A673 (cell line): ENCODE measurements around the gene NKD1. TPM values are rescaled to one million over a fixed set of nuclear protein-coding genes. Genes with fewer than 3 reads are reported as not detected.

Source experiments
- BruUV-seq: library from RNA; stranded (reverse); fragments of 400-500 nt; replicated peaks from 2 replicates; lab custom pipeline; 2021; lab: Mats Ljungman, UMichigan
- CTCF ChIA-PET: fragments of 300-600 bp; sonication (Branson Sonifier 250); formaldehyde crosslinking; loops from one replicate; lab custom pipeline; 2022; ENCODE audit warnings: antibody characterized with exemption; lab: Charles Lee
- POLR2A ChIA-PET: fragments of 300-600 bp; sonication (Branson Sonifier 250); formaldehyde crosslinking; loops from one replicate; lab custom pipeline; 2022; ENCODE audit warnings: antibody characterized with exemption; ENCODE audit not compliant: low non-redundant PET; lab: Charles Lee
- DNase-seq: peaks from one replicate; pipeline ENCODE4 v3.0.0-alpha.2; 2015; ENCODE audit warnings: low spot score
- H3K27ac ChIP-seq: fragments of 200-600 bp; sonication (generic); 2 replicates; pipeline ENCODE4 v1.5.1; 2016; ENCODE audit warnings: mixed run types, low read depth, mild to moderate bottlenecking, mixed read lengths, antibody characterized with exemption, low read length; ENCODE audit not compliant: poor library complexity, severe bottlenecking
- H3K27me3 ChIP-seq: fragments of 200-600 bp; sonication (generic); replicated peaks from 2 replicates; pipeline ENCODE4 v1.6.1; 2017; ENCODE audit warnings: mixed run types, low read depth, mild to moderate bottlenecking, mixed read lengths, antibody characterized with exemption, low read length; ENCODE audit not compliant: insufficient read depth, poor library complexity
- H3K36me3 ChIP-seq: fragments of 200-600 bp; sonication (generic); 2 replicates; pipeline ENCODE4 v1.6.1; 2016; ENCODE audit warnings: mixed run types, mild to moderate bottlenecking, mixed read lengths, antibody characterized with exemption, low read length; ENCODE audit not compliant: insufficient read depth, poor library complexity, severe bottlenecking
- H3K4me1 ChIP-seq: fragments of 200-600 bp; sonication (generic); 2 replicates; pipeline ENCODE4 v1.6.1; 2017; ENCODE audit warnings: mixed run types, mild to moderate bottlenecking, mixed read lengths, antibody characterized with exemption, low read length; ENCODE audit not compliant: insufficient read depth, poor library complexity, severe bottlenecking
- H3K4me3 ChIP-seq: fragments of 200-600 bp; sonication (generic); 2 replicates; pipeline ENCODE4 v1.5.1; 2016; ENCODE audit warnings: low read depth, mixed run types, mild to moderate bottlenecking, mixed read lengths, low read length; ENCODE audit not compliant: poor library complexity, severe bottlenecking
- H3K9me3 ChIP-seq: fragments of 200-600 bp; sonication (generic); 2 replicates; pipeline ENCODE4 v1.6.1; 2016; ENCODE audit warnings: mixed run types, low read depth, mild to moderate bottlenecking, mixed read lengths, antibody characterized with exemption, low read length; ENCODE audit not compliant: poor library complexity, severe bottlenecking
- EZH2 ChIP-seq: fragments of 200-600 bp; sonication (generic); IDR thresholded peaks from 2 replicates; pipeline ENCODE4 v1.6.1; 2017; ENCODE audit warnings: borderline replicate concordance, low read depth, mild to moderate bottlenecking, mixed read lengths, antibody characterized with exemption, low read length; ENCODE audit not compliant: poor library complexity, severe bottlenecking
- intact Hi-C: fragments of 100-400 bp; cut with micrococcal nuclease; formaldehyde crosslinking; loops from one replicate; pipeline ENCODE4 v1.10.0; 2022; ENCODE audit not compliant: unreplicated experiment
- total RNA-seq: library from RNA; stranded (reverse); gene quantifications from 2 replicates; pipeline ENCODE4 v1.2.3, GENCODE V29; 2021
- TF ChIP-seq, protein P1 (sequence below): fragments of 300-800, 200-600 bp; sonication (generic); conservative IDR thresholded peaks from 2 replicates; pipeline ENCODE4 v1.5.1; 2017; ENCODE audit warnings: low read depth, mild to moderate bottlenecking, antibody characterized with exemption, low read length, moderate library complexity, mixed read lengths

NKD1 gene
- total RNA-seq, 1 experiment from 2014 or later = 1.1 TPM

DNA sequence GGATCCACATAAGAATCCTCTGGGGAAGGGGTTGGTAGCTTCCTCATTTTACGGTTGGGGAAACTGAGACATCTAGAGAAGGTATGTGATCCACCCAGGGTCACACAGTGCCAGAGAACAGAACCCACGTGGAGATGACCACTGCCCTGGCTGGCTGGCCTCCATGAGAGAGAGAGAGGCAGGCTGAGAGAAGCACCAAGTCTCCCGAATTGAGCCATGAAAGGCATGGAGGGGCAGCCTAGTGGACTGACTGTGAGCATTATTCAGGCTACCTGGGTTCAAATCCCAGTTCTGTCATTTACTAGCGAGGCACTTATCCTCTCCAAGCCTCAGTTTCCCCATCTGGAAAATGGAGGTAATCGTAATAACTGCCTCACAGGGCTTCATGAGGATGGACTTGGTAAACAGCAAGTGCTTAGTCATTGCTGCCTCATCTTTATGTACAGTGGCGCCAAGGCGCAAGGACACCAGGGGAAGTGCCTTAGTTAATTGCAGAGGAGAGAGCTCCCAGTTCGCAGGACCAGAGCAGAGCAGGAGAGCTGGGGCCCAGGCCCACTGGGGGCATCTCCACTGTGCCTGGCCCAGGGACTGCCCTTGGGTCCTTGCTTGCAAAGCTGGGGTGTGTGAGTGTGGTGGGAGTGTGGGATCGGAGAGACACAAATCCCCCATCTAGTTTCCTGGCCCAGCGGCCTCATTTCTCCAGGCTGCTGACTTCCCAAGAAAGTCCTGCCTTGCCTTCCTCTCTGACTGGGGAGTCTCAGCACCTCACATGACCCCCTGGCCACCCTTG lies 71.7 kb downstream of the NKD1 start:
- intact Hi-C loops = no loop called here
- Histone ChIP-seq H3K9me3 (no peaks in the 10 kb centered on the region), H3K4me1 (no peaks in the 10 kb centered on the region), H3K36me3 (no peaks in the 10 kb centered on the region), H3K4me3 (no peak overlapping the region), H3K27ac (no peak overlapping the region), H3K27me3 (no peaks in the 10 kb centered on the region)
- DNase-seq = no peak
- ChIA-PET POLR2A (interaction anchor here (0.5 kb wide), 1 partner anchor 369 kb away, joined by 3 read pairs; no protein-coding TSS in a partner anchor), CTCF (no interaction called here)
- no TSS peak for BruUV-seq
- no peak for TF ChIP-seq EZH2
- TF ChIP-seq, protein P1, sequence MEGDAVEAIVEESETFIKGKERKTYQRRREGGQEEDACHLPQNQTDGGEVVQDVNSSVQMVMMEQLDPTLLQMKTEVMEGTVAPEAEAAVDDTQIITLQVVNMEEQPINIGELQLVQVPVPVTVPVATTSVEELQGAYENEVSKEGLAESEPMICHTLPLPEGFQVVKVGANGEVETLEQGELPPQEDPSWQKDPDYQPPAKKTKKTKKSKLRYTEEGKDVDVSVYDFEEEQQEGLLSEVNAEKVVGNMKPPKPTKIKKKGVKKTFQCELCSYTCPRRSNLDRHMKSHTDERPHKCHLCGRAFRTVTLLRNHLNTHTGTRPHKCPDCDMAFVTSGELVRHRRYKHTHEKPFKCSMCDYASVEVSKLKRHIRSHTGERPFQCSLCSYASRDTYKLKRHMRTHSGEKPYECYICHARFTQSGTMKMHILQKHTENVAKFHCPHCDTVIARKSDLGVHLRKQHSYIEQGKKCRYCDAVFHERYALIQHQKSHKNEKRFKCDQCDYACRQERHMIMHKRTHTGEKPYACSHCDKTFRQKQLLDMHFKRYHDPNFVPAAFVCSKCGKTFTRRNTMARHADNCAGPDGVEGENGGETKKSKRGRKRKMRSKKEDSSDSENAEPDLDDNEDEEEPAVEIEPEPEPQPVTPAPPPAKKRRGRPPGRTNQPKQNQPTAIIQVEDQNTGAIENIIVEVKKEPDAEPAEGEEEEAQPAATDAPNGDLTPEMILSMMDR = no peak

- BruUV-seq = no TSS peak
- POLR2A ChIA-PET = interaction anchor here (0.5 kb wide), 1 partner anchor 368 kb away, joined by 3 read pairs; no protein-coding TSS in a partner anchor
- intact Hi-C loops = no loop called here
- CTCF ChIA-PET = no interaction called here
- H3K4me3 ChIP-seq = no peak overlapping the region
- TF ChIP-seq, protein P1 = no peak
- no peak for TF ChIP-seq EZH2
- H3K4me1 ChIP-seq = no peaks in the 10 kb centered on the region
- no peak overlapping the region for H3K27ac ChIP-seq
- no peaks in the 10 kb centered on the region for H3K27me3 ChIP-seq
- no peaks in the 10 kb centered on the region for H3K36me3 ChIP-seq
- no peak for DNase-seq
- no peaks in the 10 kb centered on the region for H3K9me3 ChIP-seq
These were observed 72.7 kb downstream of the NKD1 start for GRCh38 chr16:50620646-50621451.

- Histone ChIP-seq H3K27me3 (no peaks in the 10 kb centered on the region), H3K9me3 (no peaks in the 10 kb centered on the region), H3K4me1 (no peaks in the 10 kb centered on the region), H3K36me3 (no peaks in the 10 kb centered on the region), H3K27ac (no peak overlapping the region), H3K4me3 (no peak overlapping the region)
- no TSS peak for BruUV-seq
- CTCF ChIA-PET = no interaction called here
- DNase-seq = no peak
- intact Hi-C loops = no loop called here
- no peak for TF ChIP-seq EZH2
- TF ChIP-seq, protein P1 = no peak
- POLR2A ChIA-PET = no interaction called here
These were observed 73.2 kb downstream of the NKD1 start for GRCh38 chr16:50621452-50621792.
